Psoas muscle (tissue), 8 donors: ENCODE measurements around the gene POLR3E. TPM values are rescaled to one million over a fixed set of nuclear protein-coding genes. Genes with fewer than 3 reads are reported as not detected.

ENCODE experiments used
- ATAC-seq, 4 donors: fragments of 200-7000 bp; cut with Tn5 transposase; one replicate each; pipeline ENCODE4 v1.9.1; 2020; ENCODE audit warnings: moderate library complexity in 3 of 4, mild to moderate bottlenecking in 2 of 4
- DNase-seq, 2 donors: peaks; one replicate each; pipeline ENCODE4 v3.0.0-alpha.2; 2020
- H3K27ac ChIP-seq: fragments of 200-600 bp; one replicate; pipeline ENCODE4 v1.8.0; 2022
- H3K27me3 ChIP-seq, 3 donors: fragments of 200-600 bp in 1 of 3; one replicate each; pipeline versions ENCODE4 v1.6.1 to v1.8.0; 2013 to 2022; ENCODE audit warnings: low read length in 2 of 3, mild to moderate bottlenecking in 2 of 3, moderate library complexity in 1 of 3; ENCODE audit not compliant: insufficient read depth in 3 of 3
- H3K36me3 ChIP-seq, 2 donors: fragments of 200-600 bp in 1 of 2; one replicate each; pipeline versions ENCODE4 v1.6.1 to v1.8.0; 2013 to 2022; ENCODE audit warnings: low read depth in 1 of 2, mild to moderate bottlenecking in 1 of 2, moderate library complexity in 1 of 2; ENCODE audit not compliant: insufficient read depth in 1 of 2
- H3K4me1 ChIP-seq: fragments of 200-600 bp; one replicate; pipeline ENCODE4 v1.8.0; 2022
- H3K4me3 ChIP-seq: fragments of 200-600 bp; one replicate; pipeline ENCODE4 v1.8.0; 2022; ENCODE audit warnings: mild to moderate bottlenecking
- H3K9me3 ChIP-seq: fragments of 200-600 bp; one replicate; pipeline ENCODE4 v1.8.0; 2022
- WGBS, 3 donors: extraction: QIAGEN DNeasy Blood & Tissue Kit; methylation state at CpG; one replicate each; pipeline versions ENCODE4 v1.1.6 to v1.1.7; 2013; 5-methylcytosine and 5-hydroxymethylcytosine counted together
- intact Hi-C, 2 donors: fragments of 100-400 bp; cut with DNase I; formaldehyde crosslinking; loops; one replicate each; pipeline versions ENCODE4 v1.11.0 to v1.14.2; 2022
- polyA plus RNA-seq, 3 donors: library from polyadenylated mRNA; stranded (reverse); fragments of 200-250 nt; gene quantifications; one replicate each; pipeline ENCODE4 v1.2.3, GENCODE V29; 2013
- total RNA-seq, 4 donors: library from RNA; stranded (reverse); fragmentation: NEBNext Ultra II Directional in 2 of 4; extraction: Animal tissue kit (Norgen Biotek cat#: 25700) in 2 of 4; gene quantifications; one replicate each; pipeline versions ENCODE4 v1.2.1 to v1.2.4, GENCODE V29; 2021 to 2023
- TF ChIP-seq, protein P1 (sequence below): fragments of 200-600 bp; IDR thresholded peaks from one replicate; pipeline ENCODE4 v1.8.0; 2022; ENCODE audit warnings: antibody characterized with exemption
- donor health status: healthy with polysubstance abuse.
- donor health status: DM: no; HTN: no; CAD: no; lungs with moderate emphysema.
- donor health status: Bipolar disorder and iron deficiency.
- donor health status: healthy.
- donor health status: DM: yes; HTN: yes; CAD: no.
- donor health status: DM: no; HTN: no; CAD: no.
- donor health status: DM: no; HTN: no; CAD: no.
- donor health status: DM: yes; HTN: yes; CAD: no.

POLR3E gene
- total and polyA plus RNA-seq, 7 donors = 45.6 to 119 (median 90.1) TPM

DNA sequence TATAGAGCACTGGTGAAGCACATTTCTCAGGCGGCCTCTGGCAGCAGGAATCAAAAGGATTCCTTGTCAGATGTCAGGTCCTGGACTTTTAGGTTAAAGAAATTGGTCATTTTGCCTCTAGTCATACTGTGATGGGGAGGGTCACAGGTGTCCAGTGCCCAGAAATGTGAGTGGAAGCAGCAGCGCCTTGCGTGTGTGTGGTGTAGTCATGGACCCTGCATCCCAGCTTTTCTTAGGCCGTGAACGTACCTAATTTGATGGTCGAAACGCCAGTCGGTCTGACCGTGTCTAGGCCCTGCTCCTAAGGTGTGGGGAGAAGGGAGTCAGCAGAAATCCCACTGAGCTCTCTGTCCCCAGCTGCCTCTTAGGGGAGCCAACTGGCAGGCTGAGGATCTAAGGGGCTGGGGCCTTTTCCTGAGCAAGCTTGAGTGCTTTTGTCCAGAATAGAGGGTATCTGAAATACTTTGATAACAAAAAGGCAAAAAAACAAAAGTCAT is 32.0 kb downstream of the POLR3E start:
- DNase-seq (no peak), ATAC-seq (no peak)
- WGBS, 3 donors = 93 to 94% (median 94%) methylated on average over 9 of the region's 9 CpGs
- H3K4me1 ChIP-seq = no peaks in the 10 kb centered on the region
- no peak overlapping the region for H3K4me3 ChIP-seq
- no peaks in the 10 kb centered on the region for H3K27me3 ChIP-seq
- no peaks in the 10 kb centered on the region for H3K9me3 ChIP-seq
- peaks cover 17 to 98% of the 10 kb centered on the region in 2 donors for H3K36me3 ChIP-seq
- no peak overlapping the region for H3K27ac ChIP-seq
- intact Hi-C loops = loop anchor here in 1 of 2 donors (10.0 kb wide), 1 partner anchor 96 kb away; no protein-coding TSS in a partner anchor
- TF ChIP-seq, protein P1, sequence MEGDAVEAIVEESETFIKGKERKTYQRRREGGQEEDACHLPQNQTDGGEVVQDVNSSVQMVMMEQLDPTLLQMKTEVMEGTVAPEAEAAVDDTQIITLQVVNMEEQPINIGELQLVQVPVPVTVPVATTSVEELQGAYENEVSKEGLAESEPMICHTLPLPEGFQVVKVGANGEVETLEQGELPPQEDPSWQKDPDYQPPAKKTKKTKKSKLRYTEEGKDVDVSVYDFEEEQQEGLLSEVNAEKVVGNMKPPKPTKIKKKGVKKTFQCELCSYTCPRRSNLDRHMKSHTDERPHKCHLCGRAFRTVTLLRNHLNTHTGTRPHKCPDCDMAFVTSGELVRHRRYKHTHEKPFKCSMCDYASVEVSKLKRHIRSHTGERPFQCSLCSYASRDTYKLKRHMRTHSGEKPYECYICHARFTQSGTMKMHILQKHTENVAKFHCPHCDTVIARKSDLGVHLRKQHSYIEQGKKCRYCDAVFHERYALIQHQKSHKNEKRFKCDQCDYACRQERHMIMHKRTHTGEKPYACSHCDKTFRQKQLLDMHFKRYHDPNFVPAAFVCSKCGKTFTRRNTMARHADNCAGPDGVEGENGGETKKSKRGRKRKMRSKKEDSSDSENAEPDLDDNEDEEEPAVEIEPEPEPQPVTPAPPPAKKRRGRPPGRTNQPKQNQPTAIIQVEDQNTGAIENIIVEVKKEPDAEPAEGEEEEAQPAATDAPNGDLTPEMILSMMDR = no peak

DNA sequence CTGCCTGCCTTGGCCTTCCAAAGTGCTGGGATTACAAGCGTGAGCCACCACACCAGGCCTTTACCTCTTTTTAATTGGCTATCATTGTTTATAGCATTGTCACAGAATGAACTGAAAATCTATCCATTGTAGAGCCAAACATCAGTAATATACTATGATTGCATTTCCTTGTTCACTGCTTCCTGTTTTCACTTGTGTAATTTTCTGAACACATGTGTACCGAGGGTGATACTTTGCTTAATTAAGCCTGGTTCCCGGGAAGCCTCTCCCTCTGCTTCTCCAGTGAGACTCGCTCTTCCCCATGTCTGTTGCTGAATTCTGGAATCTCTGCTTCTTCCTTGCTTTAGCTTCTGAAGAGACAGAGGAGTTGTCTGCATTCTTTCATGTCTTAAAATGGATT is 33.1 kb downstream of the POLR3E start:
- no peaks in the 10 kb centered on the region for H3K27me3 ChIP-seq
- DNase-seq (no peak), ATAC-seq (no peak)
- H3K4me1 ChIP-seq = no peaks in the 10 kb centered on the region
- H3K27ac ChIP-seq = no peak overlapping the region
- TF ChIP-seq, protein P1 = no peak
- H3K9me3 ChIP-seq = no peaks in the 10 kb centered on the region
- H3K4me3 ChIP-seq = no peak overlapping the region
- peaks cover 20 to 98% of the 10 kb centered on the region in 2 donors for H3K36me3 ChIP-seq
- 64 to 65% (median 64%) methylated on average over 4 of the region's 4 CpGs for WGBS, 3 donors
- intact Hi-C loops = no loop called here

DNA sequence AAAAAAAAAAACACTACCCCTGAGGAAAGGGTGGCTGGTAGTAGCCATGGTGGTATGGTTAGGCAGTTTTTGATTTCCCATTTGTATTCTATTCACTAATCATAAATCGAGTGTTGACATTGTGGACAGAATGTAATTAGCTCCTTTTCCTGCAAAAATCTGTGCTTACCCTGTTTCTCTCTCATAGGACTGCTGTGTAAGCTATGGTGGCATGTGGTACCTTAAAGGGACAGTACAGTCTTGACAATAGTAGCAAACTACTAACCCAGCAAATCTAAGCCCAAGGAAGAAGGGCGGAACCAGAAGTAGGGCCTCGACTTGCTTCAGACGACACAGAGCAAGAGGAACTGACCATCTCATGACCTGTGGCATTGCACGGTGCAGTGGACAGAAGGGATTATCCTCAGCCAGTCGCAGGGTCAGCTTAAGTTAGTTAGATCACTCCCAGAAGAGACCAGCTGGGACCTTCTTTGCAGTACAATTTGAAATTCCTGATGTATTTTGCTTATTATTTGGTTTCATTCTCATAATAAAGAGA is 36.3 kb downstream of the POLR3E start:
- Histone ChIP-seq H3K36me3 (peaks cover 20 to 76% of the 10 kb centered on the region in 2 donors), H3K27ac (no peak overlapping the region), H3K4me1 (no peaks in the 10 kb centered on the region), H3K4me3 (no peak overlapping the region), H3K9me3 (peaks cover 11% of the 10 kb centered on the region), H3K27me3 (no peaks in the 10 kb centered on the region)
- DNase-seq (no peak), ATAC-seq (peak in 2 of 4 donors; percentile 17 to 34)
- intact Hi-C loops = no loop called here
- TF ChIP-seq, protein P1 = no peak
- WGBS, 3 donors = 71 to 88% (median 76%) methylated on average over 6 of the region's 6 CpGs

DNA sequence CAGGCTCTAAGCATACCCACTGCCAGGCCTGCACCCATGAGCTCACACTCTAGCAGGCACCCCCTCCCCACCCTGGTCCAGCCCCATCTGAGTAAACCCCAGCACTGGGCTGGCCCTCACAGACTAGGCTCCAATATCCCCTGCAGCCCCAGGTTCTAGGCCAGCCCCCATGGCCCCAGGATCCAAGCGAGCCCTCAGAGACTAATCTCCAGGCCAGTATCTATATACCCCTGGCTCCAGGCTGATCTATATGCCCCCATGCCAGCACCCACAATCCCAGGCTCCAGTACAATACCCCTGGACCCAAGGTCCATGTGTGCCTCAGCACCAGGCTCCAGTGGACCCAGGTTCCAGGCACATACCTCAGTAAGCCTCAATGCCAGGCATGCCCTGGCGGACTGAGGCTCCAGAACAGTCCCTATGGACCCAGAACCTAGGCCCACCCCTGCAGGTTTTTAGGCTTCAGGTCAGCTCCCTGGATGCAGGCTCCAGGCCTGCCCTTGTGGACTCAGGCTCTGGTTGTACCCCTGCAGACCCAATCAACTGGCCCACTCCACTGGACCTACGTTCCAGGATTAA is 38.5 kb downstream of the POLR3E start:
- ATAC-seq (peak in 3 of 4 donors; percentile 9 to 44 (median 27)), DNase-seq (no peak)
- intact Hi-C loops = no loop called here
- H3K4me3 ChIP-seq = no peak overlapping the region
- peaks cover 20 to 55% of the 10 kb centered on the region in 2 donors for H3K36me3 ChIP-seq
- H3K27ac ChIP-seq = no peak overlapping the region
- no peaks in the 10 kb centered on the region for H3K27me3 ChIP-seq
- WGBS, 3 donors = 94 to 98% (median 95%) methylated on average over 3 of the region's 3 CpGs
- H3K9me3 ChIP-seq = peaks cover 15% of the 10 kb centered on the region
- H3K4me1 ChIP-seq = no peaks in the 10 kb centered on the region
- TF ChIP-seq, protein P1 = no peak
